ENCODE data around the gene AWAT1. TPM values are rescaled to one million over a fixed set of nuclear protein-coding genes. Genes with fewer than 3 reads are reported as not detected.

AWAT1 gene
- total RNA-seq, 1 experiment from 2014 or later = not detected

DNA sequence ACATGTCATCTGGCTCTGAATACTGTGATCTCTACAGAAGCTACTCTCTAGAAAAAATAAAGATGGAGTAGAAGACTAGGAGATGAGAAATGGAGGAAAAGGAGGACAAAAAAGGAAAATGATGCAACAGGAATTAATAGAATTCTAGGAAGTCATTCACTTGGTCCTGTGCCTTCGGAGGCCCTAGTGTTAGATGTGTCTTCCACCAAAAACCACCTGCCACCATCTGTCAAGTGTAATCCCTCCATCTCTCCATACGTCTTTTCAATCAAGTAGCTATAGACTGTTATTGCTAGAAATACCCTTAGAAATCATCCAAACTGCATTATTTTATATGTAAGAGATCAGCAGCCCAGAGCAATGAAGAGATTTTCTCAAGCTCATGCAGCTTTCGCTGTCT, 44.6 kb downstream of the AWAT1 start:
- Histone ChIP-seq H3K4me1 (ENCODE audit: insufficient read depth, low read length) (no peaks in the 10 kb centered on the region), H3K9me3 (ENCODE audit: low read length) (no peaks in the 10 kb centered on the region), H3K27me3 (ENCODE audit: low read length) (no peaks in the 10 kb centered on the region), H3K4me3 (ENCODE audit: low read length) (no peak overlapping the region), H3K9me2 (replicated peaks; ENCODE audit: low read length) (no peaks in the 10 kb centered on the region), H3K36me3 (ENCODE audit: low read depth, low read length) (no peaks in the 10 kb centered on the region), H4K20me1 (ENCODE audit: low read length) (no peaks in the 10 kb centered on the region), H2AFZ (ENCODE audit: low read length) (no peak overlapping the region), H3K79me2 (ENCODE audit: low read length) (no peaks in the 10 kb centered on the region), H3K27ac (ENCODE audit: low read length) (no peak overlapping the region), H3K4me2 (ENCODE audit: low read length) (no peak overlapping the region), H3K9ac (ENCODE audit: low read length) (no peak overlapping the region), H3F3A (ENCODE audit: low read length, unreplicated experiment) (no peaks in the 10 kb centered on the region)
- POLR2A ChIA-PET (ENCODE audit: unreplicated experiment) = no interaction called here
- DNase-seq = no peak
- CTCF ChIA-PET = no interaction called here
- ATAC-seq = no peak
- intact Hi-C loops (cut with micrococcal nuclease) = no loop called here
- BruUV-seq (replicated peaks) = no TSS peak
- TF ChIP-seq EZH2 (IDR thresholded peaks at IDR 0.05; ENCODE audit: low read length, unreplicated experiment) = no peak
- TF ChIP-seq, protein P1, sequence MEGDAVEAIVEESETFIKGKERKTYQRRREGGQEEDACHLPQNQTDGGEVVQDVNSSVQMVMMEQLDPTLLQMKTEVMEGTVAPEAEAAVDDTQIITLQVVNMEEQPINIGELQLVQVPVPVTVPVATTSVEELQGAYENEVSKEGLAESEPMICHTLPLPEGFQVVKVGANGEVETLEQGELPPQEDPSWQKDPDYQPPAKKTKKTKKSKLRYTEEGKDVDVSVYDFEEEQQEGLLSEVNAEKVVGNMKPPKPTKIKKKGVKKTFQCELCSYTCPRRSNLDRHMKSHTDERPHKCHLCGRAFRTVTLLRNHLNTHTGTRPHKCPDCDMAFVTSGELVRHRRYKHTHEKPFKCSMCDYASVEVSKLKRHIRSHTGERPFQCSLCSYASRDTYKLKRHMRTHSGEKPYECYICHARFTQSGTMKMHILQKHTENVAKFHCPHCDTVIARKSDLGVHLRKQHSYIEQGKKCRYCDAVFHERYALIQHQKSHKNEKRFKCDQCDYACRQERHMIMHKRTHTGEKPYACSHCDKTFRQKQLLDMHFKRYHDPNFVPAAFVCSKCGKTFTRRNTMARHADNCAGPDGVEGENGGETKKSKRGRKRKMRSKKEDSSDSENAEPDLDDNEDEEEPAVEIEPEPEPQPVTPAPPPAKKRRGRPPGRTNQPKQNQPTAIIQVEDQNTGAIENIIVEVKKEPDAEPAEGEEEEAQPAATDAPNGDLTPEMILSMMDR (conservative IDR thresholded peaks at IDR 0.05; ENCODE audit: low read depth, low read length) = no peak
- TF ChIP-seq EZH2phosphoT487 (IDR thresholded peaks at IDR 0.05; ENCODE audit: borderline replicate concordance, low read length) = no peak

DNA sequence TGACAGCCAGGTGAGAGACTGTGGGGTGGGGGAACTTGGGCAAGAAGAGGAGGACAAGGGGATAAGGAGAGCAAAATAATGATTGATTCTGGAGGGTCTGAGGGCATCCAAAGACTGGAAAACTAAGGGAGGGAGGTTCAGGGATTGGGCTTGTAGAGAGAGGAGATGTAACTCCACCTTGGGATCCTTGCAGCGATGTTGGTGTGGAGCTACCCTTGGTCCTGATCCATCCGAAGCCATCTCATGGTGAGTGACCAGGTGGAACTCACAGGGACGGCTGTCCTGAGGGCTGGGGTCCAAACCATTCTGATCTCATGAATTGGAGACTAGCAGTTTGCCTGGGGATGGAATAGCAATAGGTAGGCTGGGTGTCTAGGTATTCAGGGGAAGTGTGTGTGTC, 46.1 kb downstream of the AWAT1 start:
- Histone ChIP-seq H4K20me1 (ENCODE audit: low read length) (no peaks in the 10 kb centered on the region), H3K4me3 (ENCODE audit: low read length) (no peak overlapping the region), H3K4me2 (ENCODE audit: low read length) (no peak overlapping the region), H3K9me2 (replicated peaks; ENCODE audit: low read length) (no peaks in the 10 kb centered on the region), H3K36me3 (ENCODE audit: low read depth, low read length) (no peaks in the 10 kb centered on the region), H3F3A (ENCODE audit: low read length, unreplicated experiment) (no peaks in the 10 kb centered on the region), H3K27ac (ENCODE audit: low read length) (no peak overlapping the region), H3K4me1 (ENCODE audit: insufficient read depth, low read length) (no peaks in the 10 kb centered on the region), H3K27me3 (ENCODE audit: low read length) (no peaks in the 10 kb centered on the region), H3K9me3 (ENCODE audit: low read length) (no peaks in the 10 kb centered on the region), H3K79me2 (ENCODE audit: low read length) (no peaks in the 10 kb centered on the region), H3K9ac (ENCODE audit: low read length) (no peak overlapping the region), H2AFZ (ENCODE audit: low read length) (no peak overlapping the region)
- TF ChIP-seq, protein P1 (conservative IDR thresholded peaks at IDR 0.05; ENCODE audit: low read depth, low read length) = no peak
- no peak for TF ChIP-seq EZH2 (IDR thresholded peaks at IDR 0.05; ENCODE audit: low read length, unreplicated experiment)
- no peak for TF ChIP-seq EZH2phosphoT487 (IDR thresholded peaks at IDR 0.05; ENCODE audit: borderline replicate concordance, low read length)
- no peak for ATAC-seq
- BruUV-seq (replicated peaks) = no TSS peak
- CTCF ChIA-PET = no interaction called here
- POLR2A ChIA-PET (ENCODE audit: unreplicated experiment) = interaction anchor here (0.6 kb wide), 1 partner anchor 272 kb away, joined by 3 read pairs; no protein-coding TSS in a partner anchor
- no peak for DNase-seq
- intact Hi-C loops (cut with micrococcal nuclease) = no loop called here

DNA sequence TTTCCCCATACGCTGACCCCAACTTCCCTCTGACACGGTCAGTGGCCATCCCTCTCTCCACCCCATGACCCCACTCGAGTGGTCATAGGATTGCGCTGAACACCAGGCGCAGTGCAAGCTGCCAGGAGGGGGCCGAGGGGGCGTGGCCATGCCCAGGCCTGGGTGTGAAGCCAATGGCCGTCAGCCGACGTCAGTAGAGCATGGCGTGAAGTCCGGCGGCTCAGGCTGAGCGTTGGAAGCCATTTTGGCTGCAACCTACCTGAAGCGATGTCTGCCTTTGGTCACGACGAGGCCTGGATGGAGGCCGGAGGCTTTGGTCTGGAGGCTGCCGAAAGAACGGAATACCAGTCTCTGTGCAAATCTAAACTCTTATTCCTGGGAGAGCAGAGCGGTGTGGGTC, 47.5 kb downstream of the AWAT1 start, which contains the start of gene RAB41:
Gene RAB41 (plus strand): TSS at position 222 of the 400 bp plus-strand sequence. CDS start 46 bp downstream, at position 268.
- Histone ChIP-seq H3K4me1 (ENCODE audit: insufficient read depth, low read length) (no peaks in the 10 kb centered on the region), H3K9me2 (replicated peaks; ENCODE audit: low read length) (no peaks in the 10 kb centered on the region), H3K27ac (ENCODE audit: low read length) (no peak within 1 kb of the TSS), H3F3A (ENCODE audit: low read length, unreplicated experiment) (no peaks in the 10 kb centered on the region), H3K4me2 (ENCODE audit: low read length) (no peak within 1 kb of the TSS), H2AFZ (ENCODE audit: low read length) (no peak within 1 kb of the TSS), H3K9me3 (ENCODE audit: low read length) (no peaks in the 10 kb centered on the region), H3K27me3 (ENCODE audit: low read length) (no peaks in the 10 kb centered on the region), H3K79me2 (ENCODE audit: low read length) (no peaks in the 10 kb centered on the region), H4K20me1 (ENCODE audit: low read length) (no peaks in the 10 kb centered on the region), H3K9ac (ENCODE audit: low read length) (no peak within 1 kb of the TSS), H3K36me3 (ENCODE audit: low read depth, low read length) (peaks cover 5% of the 10 kb centered on the region; the same call in 1 of the 2 replicates), H3K4me3 (ENCODE audit: low read length) (no peak within 1 kb of the TSS)
- no peak for DNase-seq
- intact Hi-C loops (cut with micrococcal nuclease) = no loop called here
- ChIA-PET CTCF (no interaction called here), POLR2A (ENCODE audit: unreplicated experiment) (no interaction called here)
- BruUV-seq (replicated peaks) = no TSS peak
- TF ChIP-seq, protein P1 (conservative IDR thresholded peaks at IDR 0.05; ENCODE audit: low read depth, low read length) = no peak
- TF ChIP-seq EZH2phosphoT487 (IDR thresholded peaks at IDR 0.05; ENCODE audit: borderline replicate concordance, low read length) (no peak), EZH2 (IDR thresholded peaks at IDR 0.05; ENCODE audit: low read length, unreplicated experiment) (no peak)
- no peak for ATAC-seq

Measured in PC-3 (cell line).